Fibroblast of lung (primary cell): Measurements from ENCODE around the gene SLAMF1. TPM values are rescaled to one million over a fixed set of nuclear protein-coding genes. Genes with fewer than 3 reads are reported as not detected.

ENCODE experiments used
- DNase-seq, 2 donors: peaks; one replicate each; pipeline versions ENCODE4 v3.0.0 to v3.0.0-alpha.2; 2010; ENCODE audit warnings: low read depth in 2 of 2
- H2AFZ ChIP-seq: 2 replicates; pipeline ENCODE4 v1.5.1; 2012; ENCODE audit warnings: low read length, control low read depth, inconsistent platforms
- H3K27ac ChIP-seq: 2 replicates; pipeline ENCODE4 v1.5.1; 2011; ENCODE audit warnings: low read length, control low read depth; ENCODE audit not compliant: insufficient read depth
- H3K27me3 ChIP-seq: 2 replicates; pipeline ENCODE4 v1.5.1; 2011; ENCODE audit warnings: mild to moderate bottlenecking, low read length; ENCODE audit not compliant: control insufficient read depth, insufficient read depth
- H3K36me3 ChIP-seq: 2 replicates; pipeline ENCODE4 v1.5.1; 2011; ENCODE audit warnings: low read length; ENCODE audit not compliant: control insufficient read depth, insufficient read depth
- H3K4me1 ChIP-seq: 2 replicates; pipeline ENCODE4 v1.5.1; 2011; ENCODE audit warnings: low read length; ENCODE audit not compliant: control insufficient read depth, insufficient read depth; ENCODE audit errors: extremely low read depth
- H3K4me2 ChIP-seq: 2 replicates; pipeline ENCODE4 v1.5.1; 2011; ENCODE audit warnings: low read length, control low read depth; ENCODE audit not compliant: insufficient read depth; ENCODE audit errors: extremely low read depth
- H3K4me3 ChIP-seq, 4 experiments: fragments of 200-600 bp in 1 of 4; sonication (generic) in 1 of 4; replicated peaks in 1 of 4; 2 replicates each; pipeline ENCODE4 v1.5.1; 2011 to 2016; ENCODE audit warnings: low read length in 4 of 4, low read depth in 3 of 4, mild to moderate bottlenecking in 3 of 4, control low read depth in 2 of 4, inconsistent platforms in 1 of 4, mixed read lengths in 1 of 4; ENCODE audit not compliant: insufficient read depth in 1 of 4; ENCODE audit errors: control extremely low read depth in 1 of 4
- H3K79me2 ChIP-seq: 2 replicates; pipeline ENCODE4 v1.5.1; 2012; ENCODE audit warnings: mild to moderate bottlenecking, low read length, inconsistent platforms; ENCODE audit not compliant: control insufficient read depth, insufficient read depth
- H3K9ac ChIP-seq: 2 replicates; pipeline ENCODE4 v1.5.1; 2011; ENCODE audit warnings: mild to moderate bottlenecking, low read length, control low read depth; ENCODE audit not compliant: insufficient read depth
- H3K9me3 ChIP-seq: 2 replicates; pipeline ENCODE4 v1.5.1; 2012; ENCODE audit warnings: low read depth, low read length; ENCODE audit not compliant: control insufficient read depth, insufficient read depth
- H4K20me1 ChIP-seq: 2 replicates; pipeline ENCODE4 v1.5.1; 2011; ENCODE audit warnings: low read length; ENCODE audit not compliant: control insufficient read depth, insufficient read depth; ENCODE audit errors: extremely low read depth
- EZH2 ChIP-seq: IDR thresholded peaks from 2 replicates; pipeline ENCODE4 v1.5.1; 2012; ENCODE audit warnings: low read length, control low read depth, mild to moderate bottlenecking; ENCODE audit errors: missing control alignments
- polyA plus RNA-seq, 2 donors: library from polyadenylated mRNA; depleted of rRNA in 1 of 2; stranded (reverse) in 1 of 2; unstranded in 1 of 2; fragments of >200 nt; gene quantifications; 2 replicates each; pipeline ENCODE4 v1.2.1, GENCODE V29; 2011 to 2012; ENCODE audit warnings: missing spikeins in 1 of 2
- total RNA-seq: library from RNA; depleted of rRNA; stranded (reverse); fragments of >200 nt; gene quantifications from 2 replicates; pipeline ENCODE4 v1.2.1, GENCODE V29; 2014
- TF ChIP-seq, protein P1 (sequence below), 2 donors: IDR thresholded peaks in 1 of 2; conservative IDR thresholded peaks in 1 of 2; 1 replicate in 1 of 2; 2 replicates in 1 of 2; pipeline ENCODE4 v1.5.1; 2011 to 2012; ENCODE audit warnings: low read length in 2 of 2, control low read depth in 1 of 2, inconsistent platforms in 1 of 2, low read depth in 1 of 2, mild to moderate bottlenecking in 1 of 2

Gene SLAMF1
- total and polyA plus RNA-seq, 2 donors (not counting 1 experiment from before 2014, with no cell fraction given), result not detected

DNA sequence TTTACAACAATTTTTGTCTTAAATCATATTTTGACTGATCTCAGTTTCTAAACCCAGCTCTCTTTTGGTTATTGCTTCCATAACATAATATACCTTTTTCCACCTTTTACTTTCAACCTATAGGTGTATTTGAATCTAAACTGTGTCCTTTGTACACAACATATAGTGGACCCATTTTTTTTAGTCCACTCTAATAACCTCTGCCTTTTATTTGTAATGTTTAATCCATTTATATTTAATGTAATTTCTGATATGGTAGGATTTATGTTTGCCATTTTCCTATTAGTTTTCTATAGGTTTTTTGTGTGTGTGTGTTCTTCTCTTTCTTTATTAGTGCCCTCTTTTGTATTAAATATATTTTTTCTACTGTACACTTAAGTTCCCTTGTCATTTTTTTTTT lies 22.4 kb upstream of the SLAMF1 start:
- Histone ChIP-seq H3K27ac (no peak overlapping the region), H3K4me1 (no peaks in the 10 kb centered on the region), H3K4me3 (no peak overlapping the region), H3K9ac (no peak overlapping the region), H2AFZ (no peak overlapping the region), H4K20me1 (no peaks in the 10 kb centered on the region), H3K36me3 (no peaks in the 10 kb centered on the region), H3K79me2 (no peaks in the 10 kb centered on the region), H3K4me2 (no peak overlapping the region), H3K9me3 (no peaks in the 10 kb centered on the region), H3K27me3 (no peaks in the 10 kb centered on the region)
- TF ChIP-seq, protein P1, sequence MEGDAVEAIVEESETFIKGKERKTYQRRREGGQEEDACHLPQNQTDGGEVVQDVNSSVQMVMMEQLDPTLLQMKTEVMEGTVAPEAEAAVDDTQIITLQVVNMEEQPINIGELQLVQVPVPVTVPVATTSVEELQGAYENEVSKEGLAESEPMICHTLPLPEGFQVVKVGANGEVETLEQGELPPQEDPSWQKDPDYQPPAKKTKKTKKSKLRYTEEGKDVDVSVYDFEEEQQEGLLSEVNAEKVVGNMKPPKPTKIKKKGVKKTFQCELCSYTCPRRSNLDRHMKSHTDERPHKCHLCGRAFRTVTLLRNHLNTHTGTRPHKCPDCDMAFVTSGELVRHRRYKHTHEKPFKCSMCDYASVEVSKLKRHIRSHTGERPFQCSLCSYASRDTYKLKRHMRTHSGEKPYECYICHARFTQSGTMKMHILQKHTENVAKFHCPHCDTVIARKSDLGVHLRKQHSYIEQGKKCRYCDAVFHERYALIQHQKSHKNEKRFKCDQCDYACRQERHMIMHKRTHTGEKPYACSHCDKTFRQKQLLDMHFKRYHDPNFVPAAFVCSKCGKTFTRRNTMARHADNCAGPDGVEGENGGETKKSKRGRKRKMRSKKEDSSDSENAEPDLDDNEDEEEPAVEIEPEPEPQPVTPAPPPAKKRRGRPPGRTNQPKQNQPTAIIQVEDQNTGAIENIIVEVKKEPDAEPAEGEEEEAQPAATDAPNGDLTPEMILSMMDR (conservative IDR thresholded peaks at IDR 0.05 in 1 of 2, IDR thresholded peaks at IDR 0.05 in 1 of 2; ENCODE audit: low read depth in 1 of 2, low read length in 2 of 2), result no peak
- TF ChIP-seq EZH2, result no peak
- DNase-seq, result no peak

DNA sequence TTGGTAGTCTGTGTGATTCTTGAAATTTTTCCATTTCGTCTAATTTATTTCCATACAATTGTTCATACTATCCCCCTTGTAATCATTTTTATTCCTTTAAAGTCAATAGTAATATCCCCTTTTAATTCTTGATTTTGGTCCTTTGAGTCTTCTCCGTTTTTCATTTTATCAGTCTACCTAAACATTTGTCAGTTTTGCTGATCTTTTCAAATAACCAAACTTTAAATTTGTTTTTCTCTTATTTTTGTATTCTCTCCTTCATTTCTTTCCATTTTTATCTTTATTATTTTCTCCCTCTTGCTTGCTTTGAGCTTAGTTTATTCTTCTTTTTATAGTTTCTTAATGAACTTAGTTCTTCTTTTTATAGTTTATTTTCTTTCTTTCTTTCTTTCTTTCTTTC lies 21.1 kb upstream of the SLAMF1 start:
- TF ChIP-seq EZH2, result no peak
- TF ChIP-seq, protein P1 (conservative IDR thresholded peaks at IDR 0.05 in 1 of 2, IDR thresholded peaks at IDR 0.05 in 1 of 2; ENCODE audit: low read depth in 1 of 2, low read length in 2 of 2), result no peak
- H3K9me3 ChIP-seq, result no peaks in the 10 kb centered on the region
- no peak overlapping the region for H3K9ac ChIP-seq
- H3K36me3 ChIP-seq, result no peaks in the 10 kb centered on the region
- no peaks in the 10 kb centered on the region for H3K79me2 ChIP-seq
- H3K27me3 ChIP-seq, result no peaks in the 10 kb centered on the region
- no peak for DNase-seq
- no peak overlapping the region for H3K27ac ChIP-seq
- no peaks in the 10 kb centered on the region for H3K4me1 ChIP-seq
- H2AFZ ChIP-seq, result no peak overlapping the region
- H4K20me1 ChIP-seq, result no peaks in the 10 kb centered on the region
- no peak overlapping the region for H3K4me2 ChIP-seq
- no peak overlapping the region for H3K4me3 ChIP-seq

DNA sequence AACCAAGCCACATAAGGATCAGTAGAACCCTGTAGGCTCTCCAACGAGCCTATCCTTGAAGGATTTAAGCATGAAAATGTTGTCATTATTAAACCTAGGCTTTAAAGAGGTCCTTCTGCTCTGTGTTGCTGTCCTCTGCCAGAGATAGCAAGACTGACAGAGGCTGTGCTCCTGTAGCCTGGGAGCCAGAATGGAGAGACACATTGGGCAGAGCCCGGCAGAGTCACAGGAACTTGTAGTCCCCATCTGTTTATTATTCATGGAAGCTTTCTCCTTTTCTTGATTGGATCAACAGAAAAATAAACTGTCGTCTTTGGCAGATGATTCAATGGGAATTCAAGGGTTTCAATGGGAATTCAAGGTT lies 19.2 kb upstream of the SLAMF1 start:
- H3K4me1 ChIP-seq, result no peaks in the 10 kb centered on the region
- H4K20me1 ChIP-seq, result no peaks in the 10 kb centered on the region
- DNase-seq, result no peak
- no peak overlapping the region for H3K27ac ChIP-seq
- H3K27me3 ChIP-seq, result no peaks in the 10 kb centered on the region
- H3K4me2 ChIP-seq, result no peak overlapping the region
- no peaks in the 10 kb centered on the region for H3K36me3 ChIP-seq
- no peak overlapping the region for H2AFZ ChIP-seq
- H3K79me2 ChIP-seq, result no peaks in the 10 kb centered on the region
- H3K4me3 ChIP-seq, result no peak overlapping the region
- H3K9ac ChIP-seq, result no peak overlapping the region
- no peaks in the 10 kb centered on the region for H3K9me3 ChIP-seq
- no peak for TF ChIP-seq EZH2
- TF ChIP-seq, protein P1 (conservative IDR thresholded peaks at IDR 0.05 in 1 of 2, IDR thresholded peaks at IDR 0.05 in 1 of 2; ENCODE audit: low read depth in 1 of 2, low read length in 2 of 2), result no peak
